ENCODE results near the gene ITPK1. TPM values are rescaled to one million over a fixed set of nuclear protein-coding genes. Genes with fewer than 3 reads are reported as not detected.

Gene ITPK1
- total and polyA plus RNA-seq, 10 of the 15 experiments (the other 5 are each of a cell fraction or from before 2014, with no cell fraction given) = 1.3 to 73.2 (median 27.0) TPM

DNA sequence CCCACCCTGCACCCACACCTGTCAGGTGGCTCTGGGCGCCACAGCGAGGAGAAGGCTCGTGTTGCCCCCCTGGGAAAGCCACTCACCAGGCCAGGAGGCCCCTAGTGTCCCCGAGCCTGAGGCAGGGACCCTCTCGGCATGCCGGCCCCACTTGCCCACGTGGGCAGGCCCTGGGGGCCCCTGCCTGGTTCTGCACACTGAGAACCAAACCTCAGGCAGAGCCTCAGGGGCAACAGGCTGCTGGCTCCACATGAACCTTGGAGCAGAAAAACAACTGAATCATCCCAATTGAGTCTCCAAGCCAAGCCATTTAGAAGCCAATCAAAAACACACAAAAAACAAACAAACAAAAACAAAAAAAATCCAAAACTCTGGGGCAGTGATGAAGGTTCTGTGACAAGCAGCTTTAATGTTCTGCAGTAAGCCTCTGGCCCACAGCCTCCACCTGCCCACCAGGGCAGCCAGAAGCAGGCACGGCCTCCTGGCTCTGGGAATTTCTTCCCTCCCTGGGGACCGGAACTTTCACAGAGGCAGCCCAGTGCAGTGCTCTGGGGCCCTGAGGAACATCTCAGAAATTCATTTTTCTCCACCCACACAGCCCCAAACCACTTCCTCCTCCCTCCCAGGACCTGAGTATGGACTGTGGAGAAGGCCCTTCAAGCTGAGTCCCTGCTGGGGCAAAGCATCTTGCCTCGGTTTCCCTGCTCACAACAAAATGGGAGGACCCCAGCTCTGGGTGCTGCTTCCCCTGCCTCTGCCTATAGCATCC lies 102.6 kb downstream of the ITPK1 start:
- Histone ChIP-seq H3K79me2 (ENCODE audit: control insufficient read depth, insufficient read depth, low read length) (no peaks in the 10 kb centered on the region; the same call in 1 of the 2 replicates), H3K4me2 (ENCODE audit: control insufficient read depth, insufficient read depth) (peak overlapping the region; percentile 7), H3K4me3 (no peak overlapping the region), H3K36me3 (ENCODE audit: control insufficient read depth in 2 of 2, insufficient read depth in 2 of 2, low read length in 1 of 2) (peaks cover 0 to 24% of the 10 kb centered on the region in 2 experiments; a peak in 3 of 4 replicates), H3K27ac (ENCODE audit: control insufficient read depth, insufficient read depth) (peak overlapping the region; percentile 41), H3K9ac (ENCODE audit: control insufficient read depth, insufficient read depth, low read length) (peak overlapping the region; percentile 15), H2AFZ (ENCODE audit: control insufficient read depth, low read depth, low read length) (no peak overlapping the region; the same call in 1 of the 2 replicates), H3K9me3 (replicated peaks; ENCODE audit: control insufficient read depth, insufficient read depth, low read length) (no peaks in the 10 kb centered on the region), H4K20me1 (ENCODE audit: control insufficient read depth, insufficient read depth) (no peaks in the 10 kb centered on the region), H3K4me1 (ENCODE audit: control insufficient read depth, insufficient read depth, low read length) (peaks cover 17% of the 10 kb centered on the region), H3K27me3 (replicated peaks in 1 of 2; ENCODE audit: control insufficient read depth in 2 of 2, insufficient read depth in 2 of 2, low read length in 1 of 2) (no peaks in the 10 kb centered on the region)
- in situ Hi-C loops (cut with MboI) (no loop called here), intact Hi-C loops (cut with micrococcal nuclease; ENCODE audit: unreplicated experiment) (no loop called here)
- WGBS (ENCODE audit: insufficient coverage, insufficient replicate concordance, low lambda C conversion rate, missing lambda C conversion rate) = 40% methylated on average over 8 of the region's 10 CpGs
- BruUV-seq (replicated peaks) = no TSS peak
- DNase-seq (ENCODE audit: low read depth, low spot score) = no peak
- ChIA-PET CTCF (interaction anchor here (1.0 kb wide), 1 partner anchor 96 kb away, joined by 3 read pairs; no protein-coding TSS in a partner anchor), RAD21 (ENCODE audit: unreplicated experiment) (interaction anchor here (0.8 kb wide), 1 partner anchor 22 kb away, joined by 3 read pairs; no protein-coding TSS in a partner anchor), SMC1A (ENCODE audit: uncharacterized antibody, unreplicated experiment) (interaction anchor here (0.8 to 1.1 kb wide), 2 partner anchors 48 to 61 kb away, joined by 3 read pairs; no protein-coding TSS in a partner anchor), POLR2A (no interaction called here)
- ATAC-seq = peak; percentile 76
- no peak for FAIRE-seq
- TF ChIP-seq EGR1 (IDR thresholded peaks at IDR 0.05; ENCODE audit: borderline replicate concordance in 1 of 2, low read depth in 2 of 2, low read length in 2 of 2) = peak in 1 of 2 experiments; percentile 77; a peak in 1 of 3 replicates
- TF ChIP-seq MEF2B (IDR thresholded peaks at IDR 0.05; ENCODE audit: partially characterized antibody, poor library complexity, severe bottlenecking) = peak; percentile 96
- TF ChIP-seq, protein P1, sequence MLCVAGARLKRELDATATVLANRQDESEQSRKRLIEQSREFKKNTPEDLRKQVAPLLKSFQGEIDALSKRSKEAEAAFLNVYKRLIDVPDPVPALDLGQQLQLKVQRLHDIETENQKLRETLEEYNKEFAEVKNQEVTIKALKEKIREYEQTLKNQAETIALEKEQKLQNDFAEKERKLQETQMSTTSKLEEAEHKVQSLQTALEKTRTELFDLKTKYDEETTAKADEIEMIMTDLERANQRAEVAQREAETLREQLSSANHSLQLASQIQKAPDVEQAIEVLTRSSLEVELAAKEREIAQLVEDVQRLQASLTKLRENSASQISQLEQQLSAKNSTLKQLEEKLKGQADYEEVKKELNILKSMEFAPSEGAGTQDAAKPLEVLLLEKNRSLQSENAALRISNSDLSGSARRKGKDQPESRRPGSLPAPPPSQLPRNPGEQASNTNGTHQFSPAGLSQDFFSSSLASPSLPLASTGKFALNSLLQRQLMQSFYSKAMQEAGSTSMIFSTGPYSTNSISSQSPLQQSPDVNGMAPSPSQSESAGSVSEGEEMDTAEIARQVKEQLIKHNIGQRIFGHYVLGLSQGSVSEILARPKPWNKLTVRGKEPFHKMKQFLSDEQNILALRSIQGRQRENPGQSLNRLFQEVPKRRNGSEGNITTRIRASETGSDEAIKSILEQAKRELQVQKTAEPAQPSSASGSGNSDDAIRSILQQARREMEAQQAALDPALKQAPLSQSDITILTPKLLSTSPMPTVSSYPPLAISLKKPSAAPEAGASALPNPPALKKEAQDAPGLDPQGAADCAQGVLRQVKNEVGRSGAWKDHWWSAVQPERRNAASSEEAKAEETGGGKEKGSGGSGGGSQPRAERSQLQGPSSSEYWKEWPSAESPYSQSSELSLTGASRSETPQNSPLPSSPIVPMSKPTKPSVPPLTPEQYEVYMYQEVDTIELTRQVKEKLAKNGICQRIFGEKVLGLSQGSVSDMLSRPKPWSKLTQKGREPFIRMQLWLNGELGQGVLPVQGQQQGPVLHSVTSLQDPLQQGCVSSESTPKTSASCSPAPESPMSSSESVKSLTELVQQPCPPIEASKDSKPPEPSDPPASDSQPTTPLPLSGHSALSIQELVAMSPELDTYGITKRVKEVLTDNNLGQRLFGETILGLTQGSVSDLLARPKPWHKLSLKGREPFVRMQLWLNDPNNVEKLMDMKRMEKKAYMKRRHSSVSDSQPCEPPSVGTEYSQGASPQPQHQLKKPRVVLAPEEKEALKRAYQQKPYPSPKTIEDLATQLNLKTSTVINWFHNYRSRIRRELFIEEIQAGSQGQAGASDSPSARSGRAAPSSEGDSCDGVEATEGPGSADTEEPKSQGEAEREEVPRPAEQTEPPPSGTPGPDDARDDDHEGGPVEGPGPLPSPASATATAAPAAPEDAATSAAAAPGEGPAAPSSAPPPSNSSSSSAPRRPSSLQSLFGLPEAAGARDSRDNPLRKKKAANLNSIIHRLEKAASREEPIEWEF (IDR thresholded peaks at IDR 0.05; ENCODE audit: insufficient replicate concordance, low read depth, low read length) = peak; percentile 88
- TF ChIP-seq, protein P2, sequence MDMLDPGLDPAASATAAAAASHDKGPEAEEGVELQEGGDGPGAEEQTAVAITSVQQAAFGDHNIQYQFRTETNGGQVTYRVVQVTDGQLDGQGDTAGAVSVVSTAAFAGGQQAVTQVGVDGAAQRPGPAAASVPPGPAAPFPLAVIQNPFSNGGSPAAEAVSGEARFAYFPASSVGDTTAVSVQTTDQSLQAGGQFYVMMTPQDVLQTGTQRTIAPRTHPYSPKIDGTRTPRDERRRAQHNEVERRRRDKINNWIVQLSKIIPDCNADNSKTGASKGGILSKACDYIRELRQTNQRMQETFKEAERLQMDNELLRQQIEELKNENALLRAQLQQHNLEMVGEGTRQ (IDR thresholded peaks at IDR 0.05; ENCODE audit: borderline replicate concordance, low read depth, low read length) = no peak
- no peak for TF ChIP-seq MYC (IDR thresholded peaks at IDR 0.05; ENCODE audit: insufficient read depth, insufficient read length, insufficient replicate concordance, low read length, severe bottlenecking)
- TF ChIP-seq SMAD1 (IDR thresholded peaks at IDR 0.05; ENCODE audit: low read depth, partially characterized antibody) = no peak
- peak; percentile 75 for TF ChIP-seq EED (IDR thresholded peaks at IDR 0.05; ENCODE audit: low read depth)
- no peak for TF ChIP-seq MEF2A (IDR thresholded peaks at IDR 0.05; ENCODE audit: insufficient read depth, low read depth, low read length)
- peak; percentile 88 for TF ChIP-seq IKZF1 (conservative IDR thresholded peaks at IDR 0.05)
- TF ChIP-seq SMAD5 (IDR thresholded peaks at IDR 0.05; ENCODE audit: low read depth) = no peak
- TF ChIP-seq IKZF2 (IDR thresholded peaks at IDR 0.05) = peak; percentile 76 to 78
- peak; percentile 87 for TF ChIP-seq RUNX3 (IDR thresholded peaks at IDR 0.05; ENCODE audit: low read length)
- no peak for TF ChIP-seq SMARCA5 (IDR thresholded peaks at IDR 0.05)
- no peak for TF ChIP-seq ZNF622 (IDR thresholded peaks at IDR 0.05)
- TF ChIP-seq GATAD2B (conservative IDR thresholded peaks at IDR 0.05; ENCODE audit: low read depth) = peak; percentile 85
- no peak for TF ChIP-seq CBFB (IDR thresholded peaks at IDR 0.05; ENCODE audit: low read depth)
- no peak for TF ChIP-seq STAT3 (IDR thresholded peaks at IDR 0.05; ENCODE audit: low read depth, low read length)
- no peak for TF ChIP-seq BACH1 (IDR thresholded peaks at IDR 0.05; ENCODE audit: borderline replicate concordance)
- no peak for TF ChIP-seq CHD4 (IDR thresholded peaks at IDR 0.05)

Data from GM12878 (cell line).